Cardiac fibroblast (primary cell): ENCODE data around the gene KRT7.

ENCODE experiments used
- DNase-seq, 2 donors: peaks; one replicate each; pipeline versions ENCODE4 v3.0.0 to v3.0.0-alpha.2; 2010; ENCODE audit warnings: low read depth in 2 of 2
- H3K4me3 ChIP-seq, 2 donors: replicated peaks in 1 of 2; 1 replicate in 1 of 2; 2 replicates in 1 of 2; pipeline ENCODE4 v1.5.1; 2011; ENCODE audit warnings: low read depth in 2 of 2, low read length in 2 of 2, mild to moderate bottlenecking in 2 of 2, moderate library complexity in 1 of 2
- CTCF ChIP-seq: IDR thresholded peaks from one replicate; pipeline ENCODE4 v1.5.1; 2011; ENCODE audit warnings: low read depth, mild to moderate bottlenecking, low read length, inconsistent platforms

KRT7 gene

GRCh38 chr12:52259657-52260243 is 26.7 kb downstream of the KRT7 start:
- no peak for TF ChIP-seq CTCF
- DNase-seq: no peak
- no peak overlapping the region for H3K4me3 ChIP-seq

GRCh38 chr12:52260361-52261207 is 27.5 kb downstream of the KRT7 start:
- H3K4me3 ChIP-seq: no peak overlapping the region
- TF ChIP-seq CTCF: no peak
- DNase-seq: no peak

- DNase-seq: no peak
- no peak overlapping the region for H3K4me3 ChIP-seq
- no peak for TF ChIP-seq CTCF
These were observed 28.1 kb downstream of the KRT7 start for GRCh38 chr12:52261208-52261484.

- no peak overlapping the region for H3K4me3 ChIP-seq
- no peak for DNase-seq
- TF ChIP-seq CTCF: no peak
These were observed 29.2 kb downstream of the KRT7 start for GRCh38 chr12:52262286-52262685.

GRCh38 chr12:52263761-52264434 is 30.9 kb downstream of the KRT7 start:
- DNase-seq: no peak
- no peak overlapping the region for H3K4me3 ChIP-seq
- no peak for TF ChIP-seq CTCF

GRCh38 chr12:52264435-52264825 is 31.4 kb downstream of the KRT7 start:
- no peak for DNase-seq
- TF ChIP-seq CTCF: no peak
- H3K4me3 ChIP-seq: no peak overlapping the region
